Effector memory CD8-positive, alpha-beta T cell (primary cell): ENCODE measurements around the gene THOC6.
"Not testable (repeated sequence)": the region's sequence is repeated elsewhere in the genome, so short reads cannot be mapped to it uniquely, and the experiment has no call there.

ENCODE experiments used
- ATAC-seq: fragments of 150-1000 bp; cut with Tn5 transposase; replicated peaks from 2 replicates; pipeline ENCODE4 v1.10.0; 2021; ENCODE audit warnings: mild to moderate bottlenecking, moderate library complexity
- DNase-seq, 3 experiments: peaks; one replicate each; pipeline ENCODE4 v3.0.0; 2021
- H3K27ac Mint-ChIP-seq, 2 donors: one replicate each; pipeline ENCODE4 v1.8.0; 2022; ENCODE audit warnings: mild to moderate bottlenecking in 2 of 2, mixed read lengths in 2 of 2, moderate library complexity in 2 of 2
- H3K27me3 Mint-ChIP-seq, 2 donors: one replicate each; pipeline ENCODE4 v1.8.0; 2022; ENCODE audit warnings: mixed read lengths in 2 of 2
- H3K36me3 Mint-ChIP-seq: one replicate; pipeline ENCODE4 v1.8.0; 2022; ENCODE audit warnings: mild to moderate bottlenecking, moderate library complexity, mixed read lengths; ENCODE audit not compliant: insufficient read depth
- H3K4me1 Mint-ChIP-seq, 2 donors: one replicate each; pipeline ENCODE4 v1.8.0; 2022; ENCODE audit warnings: low read depth in 2 of 2, mixed read lengths in 2 of 2
- H3K4me3 Mint-ChIP-seq, 2 donors: one replicate each; pipeline ENCODE4 v1.8.0; 2022; ENCODE audit warnings: mild to moderate bottlenecking in 2 of 2, mixed read lengths in 2 of 2, moderate library complexity in 2 of 2
- H3K9me3 Mint-ChIP-seq, 2 donors: one replicate each; pipeline ENCODE4 v1.8.0; 2022; ENCODE audit warnings: mixed read lengths in 2 of 2

THOC6 gene

GRCh38 chr16:3060339-3061127 is 36.7 kb downstream of the THOC6 start:
- peak overlapping the region; percentile 91 to 92 for H3K4me3 Mint-ChIP-seq
- no peaks in the 10 kb centered on the region for H3K9me3 Mint-ChIP-seq
- peaks cover 18% of the 10 kb centered on the region for H3K36me3 Mint-ChIP-seq
- no peak for ATAC-seq
- DNase-seq: no peak
- peak overlapping the region; percentile 94 to 96 for H3K27ac Mint-ChIP-seq
- H3K4me1 Mint-ChIP-seq: peaks cover 47 to 49% of the 10 kb centered on the region in 2 donors
- H3K27me3 Mint-ChIP-seq: no peaks in the 10 kb centered on the region

GRCh38 chr16:3062553-3062952 is 38.7 kb downstream of the THOC6 start:
- Mint-ChIP-seq H3K36me3 (peaks cover 32% of the 10 kb centered on the region), H3K4me3 (no peak overlapping the region), H3K9me3 (no peaks in the 10 kb centered on the region), H3K4me1 (peaks cover 36 to 40% of the 10 kb centered on the region in 2 donors), H3K27ac (peak overlapping the region; percentile 98 to 99), H3K27me3 (no peaks in the 10 kb centered on the region)
- DNase-seq: no peak
- ATAC-seq: no peak

GRCh38 chr16:3063625-3064386 is 40.0 kb downstream of the THOC6 start:
- no peak for ATAC-seq
- Mint-ChIP-seq H3K4me1 (peaks cover 45 to 51% of the 10 kb centered on the region in 2 donors), H3K36me3 (peaks cover 41% of the 10 kb centered on the region), H3K4me3 (peak overlapping the region; percentile 100), H3K27ac (peak overlapping the region; percentile 98 to 99), H3K9me3 (no peaks in the 10 kb centered on the region), H3K27me3 (no peaks in the 10 kb centered on the region)
- no peak for DNase-seq

GRCh38 chr16:3065069-3065741 is 41.4 kb downstream of the THOC6 start, which contains the start of gene IL32:
IL32 (plus strand) TSS chr16:3065640; CDS start chr16:3065812, 172 bp downstream.
- Mint-ChIP-seq H3K27ac (peak within 1 kb of the TSS; percentile 98 to 99), H3K4me3 (peak within 1 kb of the TSS; percentile 100), H3K4me1 (peaks cover 49 to 58% of the 10 kb centered on the region in 2 donors), H3K27me3 (no peaks in the 10 kb centered on the region), H3K9me3 (no peaks in the 10 kb centered on the region), H3K36me3 (peaks cover 50% of the 10 kb centered on the region)
- peak; percentile 50 to 57 (median 51) for DNase-seq
- ATAC-seq: peak; percentile 65

GRCh38 chr16:3065742-3066439 is 42.1 kb downstream of the THOC6 start:
- Mint-ChIP-seq H3K36me3 (peaks cover 56% of the 10 kb centered on the region), H3K4me3 (peak overlapping the region; percentile 100), H3K27me3 (no peaks in the 10 kb centered on the region), H3K27ac (peak overlapping the region; percentile 98 to 99), H3K4me1 (peaks cover 51 to 57% of the 10 kb centered on the region in 2 donors), H3K9me3 (no peaks in the 10 kb centered on the region)
- no peak for DNase-seq
- peak; percentile 38 for ATAC-seq

GRCh38 chr16:3066440-3066748 is 42.6 kb downstream of the THOC6 start:
- peaks cover 60% of the 10 kb centered on the region for H3K36me3 Mint-ChIP-seq
- peak overlapping the region; percentile 98 to 99 for H3K27ac Mint-ChIP-seq
- no peaks in the 10 kb centered on the region for H3K9me3 Mint-ChIP-seq
- no peaks in the 10 kb centered on the region for H3K27me3 Mint-ChIP-seq
- ATAC-seq (no peak), DNase-seq (no peak)
- peaks cover 56 to 62% of the 10 kb centered on the region in 2 donors for H3K4me1 Mint-ChIP-seq
- peak overlapping the region; percentile 100 for H3K4me3 Mint-ChIP-seq

GRCh38 chr16:3068487-3068886 is 44.7 kb downstream of the THOC6 start:
- H3K27me3 Mint-ChIP-seq: no peaks in the 10 kb centered on the region
- H3K9me3 Mint-ChIP-seq: no peaks in the 10 kb centered on the region
- no peak for ATAC-seq
- no peak for DNase-seq
- H3K27ac Mint-ChIP-seq: peak overlapping the region; percentile 98 to 99
- peaks cover 68% of the 10 kb centered on the region for H3K36me3 Mint-ChIP-seq
- peak overlapping the region; percentile 100 for H3K4me3 Mint-ChIP-seq
- H3K4me1 Mint-ChIP-seq: peaks cover 65 to 71% of the 10 kb centered on the region in 2 donors

GRCh38 chr16:3069146-3069545 is 45.3 kb downstream of the THOC6 start:
- peaks cover 67 to 73% of the 10 kb centered on the region in 2 donors for H3K4me1 Mint-ChIP-seq
- not testable (repeated sequence) for ATAC-seq, H3K27me3 Mint-ChIP-seq, DNase-seq, H3K9me3 Mint-ChIP-seq
- peak overlapping the region; percentile 100 for H3K4me3 Mint-ChIP-seq
- H3K27ac Mint-ChIP-seq: peak overlapping the region in 1 of 2 donors; percentile 98
- H3K36me3 Mint-ChIP-seq: peaks cover 74% of the 10 kb centered on the region

- Mint-ChIP-seq H3K27me3 (no peaks in the 10 kb centered on the region), H3K36me3 (peaks cover 77% of the 10 kb centered on the region), H3K9me3 (no peaks in the 10 kb centered on the region), H3K4me1 (peaks cover 72 to 78% of the 10 kb centered on the region in 2 donors), H3K4me3 (peak overlapping the region; percentile 100), H3K27ac (peak overlapping the region; percentile 84 to 98)
- no peak for DNase-seq
- no peak for ATAC-seq
These were observed 46.8 kb downstream of the THOC6 start for GRCh38 chr16:3070608-3071111.

GRCh38 chr16:3071655-3072054 is 47.8 kb downstream of the THOC6 start:
- peak overlapping the region in 1 of 2 donors; percentile 88 for H3K27ac Mint-ChIP-seq
- H3K27me3 Mint-ChIP-seq: no peaks in the 10 kb centered on the region
- peaks cover 67% of the 10 kb centered on the region for H3K36me3 Mint-ChIP-seq
- H3K4me1 Mint-ChIP-seq: peaks cover 80 to 86% of the 10 kb centered on the region in 2 donors
- no peaks in the 10 kb centered on the region for H3K9me3 Mint-ChIP-seq
- H3K4me3 Mint-ChIP-seq: peak overlapping the region; percentile 61 to 100
- DNase-seq: no peak
- ATAC-seq: no peak

- Mint-ChIP-seq H3K27ac (peak overlapping the region in 1 of 2 donors; percentile 88), H3K4me3 (peak overlapping the region; percentile 61 to 100), H3K36me3 (peaks cover 69% of the 10 kb centered on the region), H3K4me1 (peaks cover 84 to 88% of the 10 kb centered on the region in 2 donors)
- not testable (repeated sequence) for DNase-seq, H3K9me3 Mint-ChIP-seq, ATAC-seq, H3K27me3 Mint-ChIP-seq
These were observed 48.3 kb downstream of the THOC6 start for GRCh38 chr16:3072148-3072547.

- Mint-ChIP-seq H3K36me3 (peaks cover 64% of the 10 kb centered on the region), H3K4me3 (peak overlapping the region; percentile 94 to 100), H3K4me1 (peaks cover 82 to 88% of the 10 kb centered on the region in 2 donors), H3K27ac (peak overlapping the region; percentile 93 to 99)
- not testable (repeated sequence) for H3K9me3 Mint-ChIP-seq, H3K27me3 Mint-ChIP-seq
- ATAC-seq: peak; percentile 28
- DNase-seq: peak in 2 of 3 experiments; percentile 27 to 44
These were observed 48.9 kb downstream of the THOC6 start for GRCh38 chr16:3072576-3073263.
